Small intestine (tissue), 7 donors: ENCODE measurements around the gene STOM. TPM values are rescaled to one million over a fixed set of nuclear protein-coding genes. Genes with fewer than 3 reads are reported as not detected.
A peak's percentile ranks its signal among the peaks of the same experiment; 100 is the strongest.

Experiments used
- DNase-seq, 2 donors: peaks; one replicate each; pipeline versions ENCODE4 v3.0.0 to v3.0.0-alpha.2; 2013
- FAIRE-seq: peaks from 2 replicates; lab custom pipeline; 2012; peaks lifted over from hg19 to GRCh38; lab: Jason Lieb, UNC
- H3K27ac ChIP-seq, 3 donors: one replicate each; pipeline ENCODE4 v1.5.1; 2013; ENCODE audit warnings: low read length in 2 of 3, mild to moderate bottlenecking in 2 of 3, control low read depth in 1 of 3, inconsistent platforms in 1 of 3, low read depth in 1 of 3, moderate library complexity in 1 of 3
- H3K27me3 ChIP-seq, 3 donors: one replicate each; pipeline ENCODE4 v1.6.1; 2013; ENCODE audit warnings: low read length in 3 of 3, inconsistent platforms in 1 of 3; ENCODE audit not compliant: control insufficient read depth in 3 of 3, insufficient read depth in 3 of 3
- H3K36me3 ChIP-seq, 3 donors: one replicate each; pipeline ENCODE4 v1.6.1; 2013; ENCODE audit warnings: low read length in 3 of 3, inconsistent platforms in 1 of 3, low read depth in 1 of 3, mild to moderate bottlenecking in 1 of 3, moderate library complexity in 1 of 3; ENCODE audit not compliant: control insufficient read depth in 3 of 3, insufficient read depth in 2 of 3
- H3K4me1 ChIP-seq, 3 donors: one replicate each; pipeline ENCODE4 v1.6.1; 2013; ENCODE audit warnings: low read length in 2 of 3, inconsistent platforms in 1 of 3, low read depth in 1 of 3, mild to moderate bottlenecking in 1 of 3, moderate library complexity in 1 of 3; ENCODE audit not compliant: control insufficient read depth in 3 of 3, insufficient read depth in 2 of 3
- H3K4me3 ChIP-seq, 3 donors: one replicate each; pipeline ENCODE4 v1.5.1; 2013; ENCODE audit warnings: low read length in 3 of 3, control low read depth in 1 of 3, inconsistent platforms in 1 of 3, low read depth in 1 of 3, mild to moderate bottlenecking in 1 of 3, moderate library complexity in 1 of 3
- H3K9me3 ChIP-seq, 2 donors: one replicate each; pipeline ENCODE4 v1.6.1; 2013; ENCODE audit warnings: low read depth in 1 of 2, low read length in 1 of 2; ENCODE audit not compliant: control insufficient read depth in 2 of 2, insufficient read depth in 1 of 2
- WGBS, 3 donors: extraction: QIAGEN DNeasy Blood & Tissue Kit; methylation state at CpG; one replicate each; pipeline ENCODE4 v1.1.7; 2013; 5-methylcytosine and 5-hydroxymethylcytosine counted together
- polyA plus RNA-seq, 4 donors: library from polyadenylated mRNA; stranded (reverse) in 3 of 4; unstranded in 1 of 4; fragments of 200-250 nt in 3 of 4; fragments of 120-200 nt in 1 of 4; gene quantifications; one replicate each; pipeline versions ENCODE4 v1.2.1 to v1.2.3, GENCODE V29; 2013
- donor health status: healthy with polysubstance abuse.
- donor health status: control.
- donor health status: control.
- donor health status: Bipolar disorder and iron deficiency.
- donor health status: healthy.

STOM gene
- polyA plus RNA-seq, 4 donors: 20.8 to 115 (median 65.9) TPM

DNA sequence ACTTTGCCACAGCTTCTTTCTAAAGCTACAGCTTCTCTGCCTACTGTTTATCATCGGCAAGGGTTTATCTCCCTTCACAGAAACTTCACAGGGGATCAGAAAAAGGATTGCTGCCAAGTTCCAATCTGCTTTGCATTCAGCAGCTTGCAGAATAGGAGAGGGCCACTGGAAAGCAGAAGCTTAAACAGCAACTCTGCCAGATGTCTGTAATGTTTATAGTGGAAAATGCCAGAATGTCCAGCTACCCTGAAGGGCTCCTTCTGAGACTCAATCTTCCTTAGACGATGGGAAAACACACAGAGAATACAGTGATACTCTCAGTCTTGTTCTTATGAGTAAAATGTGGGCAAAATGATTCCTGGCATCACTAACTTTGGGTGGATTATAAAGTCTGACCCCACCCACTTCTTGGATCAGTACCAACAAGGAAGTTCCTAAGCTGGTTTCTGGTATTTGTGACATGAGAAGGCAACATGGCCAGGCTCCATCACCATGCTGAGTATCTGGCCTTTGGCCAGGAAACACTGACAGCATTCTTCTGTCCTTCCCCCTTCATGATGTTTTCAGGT is 19.0 kb downstream of the STOM start:
- peaks cover 3 to 19% (median 3%) of the 10 kb centered on the region in 3 donors for H3K4me1 ChIP-seq
- peaks cover 0 to 18% (median 10%) of the 10 kb centered on the region in 3 donors for H3K36me3 ChIP-seq
- H3K9me3 ChIP-seq: no peaks in the 10 kb centered on the region
- FAIRE-seq: no peak
- peak overlapping the region in 2 of 3 donors; percentile 17 to 22 for H3K27ac ChIP-seq
- no peaks in the 10 kb centered on the region for H3K27me3 ChIP-seq
- H3K4me3 ChIP-seq: no peak overlapping the region
- 7 to 30% (median 20%) methylated on average over 2 of the region's 2 CpGs for WGBS, 3 donors
- peak; percentile 52 to 55 for DNase-seq

DNA sequence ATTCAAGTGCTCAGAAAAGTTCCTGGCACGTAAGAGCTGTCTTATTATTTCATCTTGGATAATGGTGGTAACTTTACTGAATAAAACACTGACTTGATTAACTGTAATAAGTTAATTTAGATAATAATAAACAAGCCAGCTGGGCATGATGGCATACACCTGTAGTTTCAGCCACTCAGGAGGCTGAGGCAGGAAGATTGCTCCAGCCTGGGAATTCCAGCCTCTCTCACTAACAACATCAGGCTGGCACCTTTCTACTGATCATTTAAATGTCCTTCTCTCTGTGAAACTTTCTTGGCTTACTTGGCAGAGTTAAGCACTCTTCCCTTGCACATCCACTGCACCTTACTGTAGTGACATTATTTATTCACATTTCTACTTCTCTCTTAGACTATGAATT is 20.0 kb downstream of the STOM start:
- Histone ChIP-seq H3K27ac (peak overlapping the region in 1 of 3 donors; percentile 17), H3K27me3 (no peaks in the 10 kb centered on the region), H3K9me3 (no peaks in the 10 kb centered on the region), H3K4me1 (peaks cover 3 to 15% (median 3%) of the 10 kb centered on the region in 3 donors), H3K36me3 (peaks cover 4 to 21% (median 9%) of the 10 kb centered on the region in 3 donors), H3K4me3 (no peak overlapping the region)
- 70 to 93% (median 75%) methylated on average over 1 of the region's 1 CpG for WGBS, 3 donors
- DNase-seq (no peak), FAIRE-seq (no peak)

DNA sequence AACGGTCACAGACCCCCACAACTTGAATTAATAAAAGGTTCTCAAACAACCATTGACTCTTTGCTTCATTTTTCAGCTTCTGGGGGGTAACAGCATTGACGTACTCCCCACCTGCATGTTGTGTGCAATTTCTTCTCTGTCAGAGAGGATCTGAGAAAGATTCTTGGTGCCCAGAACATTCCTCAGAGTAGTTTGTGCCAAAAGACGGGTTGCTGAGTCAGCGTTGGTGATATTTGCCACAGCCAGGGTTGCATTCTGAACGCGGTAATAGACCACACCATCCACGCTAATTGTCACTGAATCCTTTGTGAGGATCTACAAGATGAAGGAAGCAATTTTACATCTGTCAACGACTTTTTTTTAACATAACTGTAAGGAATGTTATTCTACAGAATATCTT is 21.0 kb downstream of the STOM start:
- H3K9me3 ChIP-seq: no peaks in the 10 kb centered on the region
- no peaks in the 10 kb centered on the region for H3K27me3 ChIP-seq
- H3K4me1 ChIP-seq: peaks cover under 1 to 13% (median 3%) of the 10 kb centered on the region in 3 donors
- peaks cover 4 to 18% (median 9%) of the 10 kb centered on the region in 3 donors for H3K36me3 ChIP-seq
- WGBS, 3 donors: 74 to 80% (median 78%) methylated on average over 8 of the region's 8 CpGs
- DNase-seq: no peak
- FAIRE-seq: no peak
- no peak overlapping the region for H3K4me3 ChIP-seq
- H3K27ac ChIP-seq: no peak overlapping the region

DNA sequence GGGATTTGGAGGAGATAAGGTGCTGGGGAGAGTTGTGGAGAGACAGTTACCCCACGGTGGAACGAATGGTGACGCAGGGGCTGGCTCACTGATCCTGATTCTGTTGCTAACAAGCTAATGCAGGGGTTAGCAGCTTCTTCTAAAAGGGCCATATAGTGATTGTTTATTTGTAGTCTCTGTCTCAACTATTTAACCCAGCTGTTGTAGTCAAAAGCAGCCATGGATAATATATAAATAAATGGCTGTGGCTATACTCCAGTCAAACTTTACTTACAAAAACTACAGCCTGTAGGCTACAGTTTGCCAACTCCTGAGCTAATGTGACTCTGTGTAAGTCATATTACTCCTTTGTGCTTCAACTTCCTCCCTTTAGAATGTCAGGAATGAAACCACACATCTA is 21.8 kb downstream of the STOM start:
- FAIRE-seq: no peak
- Histone ChIP-seq H3K9me3 (no peaks in the 10 kb centered on the region), H3K27me3 (no peaks in the 10 kb centered on the region), H3K4me1 (peaks cover 0 to 7% (median 3%) of the 10 kb centered on the region in 3 donors), H3K36me3 (peaks cover 6 to 16% (median 9%) of the 10 kb centered on the region in 3 donors), H3K4me3 (no peak overlapping the region), H3K27ac (no peak overlapping the region)
- DNase-seq: no peak
- 72 to 95% (median 83%) methylated on average over 3 of the region's 3 CpGs for WGBS, 3 donors

DNA sequence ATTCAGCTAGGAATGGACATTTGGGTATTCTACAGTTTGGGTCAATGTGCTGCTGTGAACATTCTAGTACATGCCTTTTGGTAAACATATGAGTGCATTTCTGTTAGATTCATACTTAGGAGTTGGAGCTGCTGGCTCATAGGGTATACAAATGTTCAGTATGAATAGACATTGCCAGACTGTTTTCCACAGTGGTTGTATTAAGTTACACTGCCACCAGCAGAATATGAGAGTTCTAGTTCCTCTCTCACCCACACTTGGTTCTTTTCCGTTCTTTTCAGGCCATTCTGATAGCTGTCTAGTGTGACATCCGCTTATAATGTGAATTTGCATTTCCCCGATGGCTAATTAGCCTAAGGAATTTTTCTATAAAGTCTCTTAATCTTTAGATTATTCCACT is 25.0 kb downstream of the STOM start:
- no peaks in the 10 kb centered on the region for H3K4me1 ChIP-seq
- no peaks in the 10 kb centered on the region for H3K9me3 ChIP-seq
- H3K4me3 ChIP-seq: no peak overlapping the region
- no peaks in the 10 kb centered on the region for H3K27me3 ChIP-seq
- WGBS, 3 donors: 90 to 99% (median 93%) methylated on average over 3 of the region's 3 CpGs
- peaks cover 5 to 18% (median 6%) of the 10 kb centered on the region in 3 donors for H3K36me3 ChIP-seq
- DNase-seq (no peak), FAIRE-seq (no peak)
- H3K27ac ChIP-seq: no peak overlapping the region

DNA sequence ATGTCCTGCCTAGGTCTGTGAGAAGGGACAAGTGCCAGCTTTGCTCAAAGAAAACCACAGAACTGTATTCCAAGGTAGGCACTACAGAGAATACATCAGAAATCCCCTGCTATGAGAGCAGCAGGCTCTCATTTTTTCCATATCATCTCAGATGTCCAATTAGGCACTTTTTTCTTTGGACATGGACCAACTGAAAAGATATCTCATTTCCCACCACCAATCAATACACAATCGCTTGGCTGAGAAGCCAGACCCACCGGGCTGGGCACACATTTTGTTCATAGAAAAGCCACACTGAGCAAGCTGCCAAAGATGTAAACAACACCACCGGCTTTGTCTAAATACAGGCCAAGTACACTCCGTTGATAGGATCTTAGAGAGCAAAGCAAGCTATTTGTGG is 25.9 kb downstream of the STOM start:
- Histone ChIP-seq H3K4me1 (no peaks in the 10 kb centered on the region), H3K36me3 (peaks cover 5 to 17% (median 6%) of the 10 kb centered on the region in 3 donors), H3K4me3 (no peak overlapping the region), H3K27ac (no peak overlapping the region), H3K27me3 (no peaks in the 10 kb centered on the region), H3K9me3 (no peaks in the 10 kb centered on the region)
- 55 to 74% (median 63%) methylated on average over 4 of the region's 4 CpGs for WGBS, 3 donors
- DNase-seq (no peak), FAIRE-seq (no peak)

DNA sequence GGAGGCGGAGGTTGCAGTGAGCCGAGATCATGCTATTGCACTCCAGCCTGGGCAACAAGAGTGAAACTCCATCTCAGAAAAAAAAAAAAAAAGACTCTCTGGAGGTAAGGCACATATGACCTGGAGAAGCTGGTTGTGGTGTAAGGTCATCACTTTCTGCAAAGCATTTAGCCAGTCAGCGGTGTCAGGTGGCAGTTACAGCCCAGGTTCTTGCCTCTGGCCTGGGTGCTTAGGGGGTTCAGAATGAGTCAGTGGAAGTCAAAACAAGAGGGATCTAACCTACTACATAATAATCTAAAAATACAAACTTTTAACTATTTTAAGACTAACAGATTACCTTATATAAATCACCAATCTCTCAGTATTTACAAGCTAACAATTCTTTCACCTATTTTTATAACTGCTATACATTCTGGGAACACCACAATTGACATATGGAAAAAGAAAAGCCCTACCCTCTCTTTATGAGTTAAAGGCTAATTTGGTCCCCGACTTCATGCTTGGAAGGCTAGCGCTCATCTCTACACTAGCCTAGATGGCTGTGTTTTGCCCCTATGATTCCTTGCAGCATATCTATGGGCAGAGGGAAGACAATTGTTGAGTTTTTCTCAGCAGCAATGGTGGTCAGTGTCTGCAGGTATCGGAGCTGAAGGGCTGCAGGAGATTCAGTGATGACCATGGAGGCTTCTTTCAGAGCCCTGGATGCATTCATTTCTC is 29.2 kb downstream of the STOM start:
- H3K27ac ChIP-seq: no peak overlapping the region
- 87 to 90% (median 90%) methylated on average over 6 of the region's 6 CpGs for whole genome bisulfite sequencing, 3 donors
- peaks cover 6 to 11% (median 8%) of the 10 kb centered on the region in 3 donors for H3K36me3 ChIP-seq

DNA sequence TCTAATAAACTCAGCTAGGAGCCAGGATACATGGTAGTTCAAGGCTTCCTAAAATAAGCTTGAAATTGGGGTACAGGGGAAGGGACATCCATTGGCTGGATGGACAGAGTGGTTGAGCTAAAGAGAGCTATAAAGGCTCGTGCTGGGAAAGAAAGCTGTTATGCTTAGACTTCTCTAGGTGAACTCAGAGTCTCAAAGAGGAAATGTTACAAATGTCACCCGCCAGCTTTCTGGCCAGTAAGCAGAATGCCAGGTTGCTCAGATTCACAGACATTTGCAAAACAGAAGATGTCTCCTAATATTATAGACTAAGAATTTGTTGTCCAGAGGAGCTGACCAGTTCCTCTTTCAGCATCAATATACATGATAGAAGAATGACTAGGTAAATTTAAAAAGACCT is 30.6 kb downstream of the STOM start:
- no peak for DNase-seq
- H3K27me3 ChIP-seq: no peaks in the 10 kb centered on the region
- H3K27ac ChIP-seq: no peak overlapping the region
- FAIRE-seq: no peak
- no peak overlapping the region for H3K4me3 ChIP-seq
- WGBS, 3 donors: 85 to 90% (median 87%) methylated on average over 2 of the region's 2 CpGs
- H3K9me3 ChIP-seq: no peaks in the 10 kb centered on the region
- H3K4me1 ChIP-seq: no peaks in the 10 kb centered on the region
- H3K36me3 ChIP-seq: peaks cover 3 to 11% (median 7%) of the 10 kb centered on the region in 3 donors

More for the DNA sequence above, 29.2 kb downstream of the STOM start:
- FAIRE-seq (no peak), DNase-seq (no peak)
- Histone ChIP-seq H3K4me1 (no peaks in the 10 kb centered on the region), H3K9me3 (no peaks in the 10 kb centered on the region), H3K27me3 (no peaks in the 10 kb centered on the region), H3K4me3 (no peak overlapping the region)
